Muscle of arm (tissue), 12 donors: ENCODE results near the gene ACOX3. TPM values are rescaled to one million over a fixed set of nuclear protein-coding genes. Genes with fewer than 3 reads are reported as not detected.

Experiments used
- DNase-seq: peaks from one replicate; pipeline ENCODE4 v3.0.0-alpha.2; 2013
- polyA plus RNA-seq, 12 donors: library from polyadenylated mRNA; unstranded; fragments of 120-200 nt; gene quantifications; one replicate each; pipeline ENCODE4 v1.2.1, GENCODE V29; 2013; ENCODE audit not compliant: insufficient read length in 12 of 12

Gene ACOX3
- polyA plus RNA-seq, 12 donors = 11.5 to 24.9 (median 14.5) TPM; not detected in 1

GRCh38 chr4:8374851-8375649 is 65.5 kb downstream of the ACOX3 start:
- DNase-seq = no peak

GRCh38 chr4:8373973-8374545 is 66.5 kb downstream of the ACOX3 start:
- no peak for DNase-seq

- no peak for DNase-seq
These were observed 67.1 kb downstream of the ACOX3 start for GRCh38 chr4:8373270-8373972.

GRCh38 chr4:8372506-8372905 is 68.0 kb downstream of the ACOX3 start:
- DNase-seq = no peak

- no peak for DNase-seq
These were observed 68.9 kb downstream of the ACOX3 start for GRCh38 chr4:8371596-8371995.

GRCh38 chr4:8370835-8371595 is 69.5 kb downstream of the ACOX3 start:
- peak; percentile 51 for DNase-seq

- no peak for DNase-seq
These were observed 70.3 kb downstream of the ACOX3 start for GRCh38 chr4:8370106-8370787.

GRCh38 chr4:8369426-8370105 is 71.0 kb downstream of the ACOX3 start:
- DNase-seq = no peak

- no peak for DNase-seq
These were observed 71.5 kb downstream of the ACOX3 start for GRCh38 chr4:8368998-8369397.

- no peak for DNase-seq
These were observed 72.5 kb downstream of the ACOX3 start for GRCh38 chr4:8368061-8368481.

- DNase-seq = no peak
These were observed 73.9 kb downstream of the ACOX3 start for GRCh38 chr4:8366601-8367000.

- no peak for DNase-seq
These were observed 74.6 kb downstream of the ACOX3 start for GRCh38 chr4:8365951-8366350.

- no peak for DNase-seq
These were observed 75.2 kb downstream of the ACOX3 start for GRCh38 chr4:8365353-8365752.

- no peak for DNase-seq
These were observed 75.6 kb downstream of the ACOX3 start for GRCh38 chr4:8364848-8365350.

- no peak for DNase-seq
These were observed 76.4 kb downstream of the ACOX3 start for GRCh38 chr4:8364141-8364540.

GRCh38 chr4:8362483-8362882 is 78.0 kb downstream of the ACOX3 start:
- no peak for DNase-seq

GRCh38 chr4:8359193-8359592 is 81.3 kb downstream of the ACOX3 start:
- DNase-seq = no peak

- no peak for DNase-seq
These were observed 83.7 kb downstream of the ACOX3 start for GRCh38 chr4:8356856-8357255.

GRCh38 chr4:8355864-8356565 is 84.5 kb downstream of the ACOX3 start:
- DNase-seq = no peak

- DNase-seq = no peak
These were observed 85.2 kb downstream of the ACOX3 start for GRCh38 chr4:8355306-8355705.
